Measurements from ENCODE around the gene TLE3.

DNA sequence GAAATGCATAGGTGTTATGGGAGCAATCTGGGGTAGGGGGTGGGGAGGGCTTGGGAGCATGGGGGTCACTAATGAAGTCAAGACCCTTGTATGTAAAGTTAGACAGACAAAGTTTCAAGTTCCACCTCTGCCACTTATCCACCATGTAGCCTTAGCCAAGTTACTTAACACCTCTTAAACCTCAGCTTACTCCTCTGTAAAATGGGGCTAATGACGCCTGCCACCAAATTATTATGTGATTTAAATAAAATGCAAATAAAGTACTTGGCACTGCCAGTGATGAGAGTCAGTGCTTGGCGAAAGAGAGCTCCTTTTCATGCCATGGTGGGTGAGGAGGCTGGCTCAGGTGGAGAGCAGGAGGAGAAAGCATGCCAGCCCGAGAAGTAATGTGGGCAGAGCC, 18.6 kb upstream of the TLE3 start:
- no peak for TF ChIP-seq POLR2A (IDR thresholded peaks at IDR 0.05)
- TF ChIP-seq, protein P1, sequence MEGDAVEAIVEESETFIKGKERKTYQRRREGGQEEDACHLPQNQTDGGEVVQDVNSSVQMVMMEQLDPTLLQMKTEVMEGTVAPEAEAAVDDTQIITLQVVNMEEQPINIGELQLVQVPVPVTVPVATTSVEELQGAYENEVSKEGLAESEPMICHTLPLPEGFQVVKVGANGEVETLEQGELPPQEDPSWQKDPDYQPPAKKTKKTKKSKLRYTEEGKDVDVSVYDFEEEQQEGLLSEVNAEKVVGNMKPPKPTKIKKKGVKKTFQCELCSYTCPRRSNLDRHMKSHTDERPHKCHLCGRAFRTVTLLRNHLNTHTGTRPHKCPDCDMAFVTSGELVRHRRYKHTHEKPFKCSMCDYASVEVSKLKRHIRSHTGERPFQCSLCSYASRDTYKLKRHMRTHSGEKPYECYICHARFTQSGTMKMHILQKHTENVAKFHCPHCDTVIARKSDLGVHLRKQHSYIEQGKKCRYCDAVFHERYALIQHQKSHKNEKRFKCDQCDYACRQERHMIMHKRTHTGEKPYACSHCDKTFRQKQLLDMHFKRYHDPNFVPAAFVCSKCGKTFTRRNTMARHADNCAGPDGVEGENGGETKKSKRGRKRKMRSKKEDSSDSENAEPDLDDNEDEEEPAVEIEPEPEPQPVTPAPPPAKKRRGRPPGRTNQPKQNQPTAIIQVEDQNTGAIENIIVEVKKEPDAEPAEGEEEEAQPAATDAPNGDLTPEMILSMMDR (IDR thresholded peaks at IDR 0.05): no peak

Data from Peyer's patch (tissue), 4 donors.